MCF 10A (cell line): Measurements from ENCODE around the gene XIST. TPM values are rescaled to one million over a fixed set of nuclear protein-coding genes. Genes with fewer than 3 reads are reported as not detected.
A peak's percentile ranks its signal among the peaks of the same experiment; 100 is the strongest.
"Not testable (repeated sequence)": the region's sequence is repeated elsewhere in the genome, so short reads cannot be mapped to it uniquely, and the experiment has no call there.

Experiments used
- Bru-seq: library from RNA; stranded (reverse); fragments of 400-500 nt; gene quantifications from one replicate; lab custom pipeline; 2021; lab: Mats Ljungman, UMichigan
- BruChase-seq, 2 experiments: library from RNA; stranded (reverse); fragments of 400-500 nt; gene quantifications; one replicate each; lab custom pipeline; 2021; lab: Mats Ljungman, UMichigan
- BruUV-seq: library from RNA; stranded (reverse); fragments of 400-500 nt; replicated peaks from 2 replicates; lab custom pipeline; 2021; lab: Mats Ljungman, UMichigan
- CTCF ChIA-PET: fragments of 300-600 bp; sonication (Branson Sonifier 250); formaldehyde crosslinking; extraction: SDS; loops from one replicate; lab custom pipeline; 2021; ENCODE audit warnings: antibody characterized with exemption, inconsistent platforms; lab: Yijun Ruan, JAX
- POLR2A ChIA-PET: fragments of 300-600, 350-650 bp; sonication (Branson Sonifier 250); formaldehyde crosslinking; extraction: SDS; loops from one replicate; lab custom pipeline; 2020; ENCODE audit warnings: antibody characterized with exemption, inconsistent platforms; lab: Yijun Ruan, JAX
- DNase-seq: peaks from one replicate; pipeline ENCODE4 v3.0.0-alpha.2; 2018; ENCODE audit not compliant: unreplicated experiment
- H3K27ac Mint-ChIP-seq: one replicate; pipeline ENCODE4 v1.8.0; 2022; ENCODE audit warnings: mild to moderate bottlenecking, low read depth, mixed read lengths; ENCODE audit not compliant: unreplicated experiment
- H3K27me3 Mint-ChIP-seq: one replicate; pipeline ENCODE4 v1.8.0; 2022; ENCODE audit warnings: mixed read lengths; ENCODE audit not compliant: insufficient read depth, unreplicated experiment
- H3K36me3 Mint-ChIP-seq: one replicate; pipeline ENCODE4 v1.8.0; 2022; ENCODE audit warnings: mild to moderate bottlenecking, moderate library complexity, mixed read lengths; ENCODE audit not compliant: insufficient read depth, unreplicated experiment
- H3K4me1 Mint-ChIP-seq: one replicate; pipeline ENCODE4 v1.8.0; 2022; ENCODE audit warnings: mixed read lengths; ENCODE audit not compliant: insufficient read depth, unreplicated experiment
- H3K4me3 Mint-ChIP-seq: one replicate; pipeline ENCODE4 v1.8.0; 2022; ENCODE audit warnings: mild to moderate bottlenecking, moderate library complexity, mixed read lengths; ENCODE audit not compliant: unreplicated experiment
- H3K9me3 Mint-ChIP-seq: one replicate; pipeline ENCODE4 v1.8.0; 2022; ENCODE audit warnings: mixed read lengths; ENCODE audit not compliant: unreplicated experiment
- intact Hi-C: fragments of 100-400 bp; cut with micrococcal nuclease; formaldehyde crosslinking; loops from 2 replicates; pipeline ENCODE4 v1.14.1; 2022
- long read RNA-seq: library from polyadenylated mRNA; stranded (forward); transcript quantifications from one replicate; pipeline ENCODE4 v2.0.0, GENCODE V29; 2022
- total RNA-seq: library from RNA; stranded (reverse); gene quantifications from 2 replicates; pipeline ENCODE4 v1.2.3, GENCODE V29; 2022
- TF ChIP-seq, protein P1 (sequence below): fragments of 200-600 bp; IDR thresholded peaks from one replicate; pipeline ENCODE4 v1.8.0; 2022; ENCODE audit warnings: antibody characterized with exemption, mild to moderate bottlenecking; ENCODE audit not compliant: unreplicated experiment

The XIST gene
- total RNA-seq: 310 and 359 TPM in 2 replicates
- Bru-seq, nascent RNA: percentile 99 among the genes with signal in this experiment
- BruChase-seq, experiment 1, labeled RNA remaining after a 6-hour chase: percentile 100 among the genes with signal in this experiment
- BruChase-seq, experiment 2, labeled RNA remaining after a 2-hour chase: percentile 100 among the genes with signal in this experiment
- long read RNA-seq, full-length matches to known transcripts: 5 of 44 reads
- long read RNA-seq, partial matches to known transcripts: 31 of 44 reads
- long read RNA-seq, other reads (novel, unspliced or antisense): 8 of 44 reads

GRCh38 chrX:73852467-73852866, at the start of gene XIST:
TSS of gene XIST (minus strand) at chrX:73852714.
- Mint-ChIP-seq H3K27me3 (no peaks in the 10 kb centered on the region), H3K27ac (peak within 1 kb of the TSS; percentile 98), H3K36me3 (peaks cover 7% of the 10 kb centered on the region), H3K4me3 (peak within 1 kb of the TSS; percentile 91), H3K4me1 (peaks cover 12% of the 10 kb centered on the region), H3K9me3 (no peaks in the 10 kb centered on the region)
- DNase-seq: peak; percentile 82
- ChIA-PET CTCF (interaction anchor here (0.7 to 1.6 kb wide), 3 partner anchors 15 to 280 kb away, joined by 3 to 5 read pairs (median 4); no protein-coding TSS in a partner anchor), POLR2A (interaction anchor here (0.6 to 2.2 kb wide), 3 partner anchors 91 to 163 kb away, joined by 3 to 4 read pairs (median 4); no protein-coding TSS in a partner anchor)
- TF ChIP-seq, protein P1, sequence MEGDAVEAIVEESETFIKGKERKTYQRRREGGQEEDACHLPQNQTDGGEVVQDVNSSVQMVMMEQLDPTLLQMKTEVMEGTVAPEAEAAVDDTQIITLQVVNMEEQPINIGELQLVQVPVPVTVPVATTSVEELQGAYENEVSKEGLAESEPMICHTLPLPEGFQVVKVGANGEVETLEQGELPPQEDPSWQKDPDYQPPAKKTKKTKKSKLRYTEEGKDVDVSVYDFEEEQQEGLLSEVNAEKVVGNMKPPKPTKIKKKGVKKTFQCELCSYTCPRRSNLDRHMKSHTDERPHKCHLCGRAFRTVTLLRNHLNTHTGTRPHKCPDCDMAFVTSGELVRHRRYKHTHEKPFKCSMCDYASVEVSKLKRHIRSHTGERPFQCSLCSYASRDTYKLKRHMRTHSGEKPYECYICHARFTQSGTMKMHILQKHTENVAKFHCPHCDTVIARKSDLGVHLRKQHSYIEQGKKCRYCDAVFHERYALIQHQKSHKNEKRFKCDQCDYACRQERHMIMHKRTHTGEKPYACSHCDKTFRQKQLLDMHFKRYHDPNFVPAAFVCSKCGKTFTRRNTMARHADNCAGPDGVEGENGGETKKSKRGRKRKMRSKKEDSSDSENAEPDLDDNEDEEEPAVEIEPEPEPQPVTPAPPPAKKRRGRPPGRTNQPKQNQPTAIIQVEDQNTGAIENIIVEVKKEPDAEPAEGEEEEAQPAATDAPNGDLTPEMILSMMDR: no peak
- intact Hi-C loops: no loop called here
- BruUV-seq: no TSS peak

DNA sequence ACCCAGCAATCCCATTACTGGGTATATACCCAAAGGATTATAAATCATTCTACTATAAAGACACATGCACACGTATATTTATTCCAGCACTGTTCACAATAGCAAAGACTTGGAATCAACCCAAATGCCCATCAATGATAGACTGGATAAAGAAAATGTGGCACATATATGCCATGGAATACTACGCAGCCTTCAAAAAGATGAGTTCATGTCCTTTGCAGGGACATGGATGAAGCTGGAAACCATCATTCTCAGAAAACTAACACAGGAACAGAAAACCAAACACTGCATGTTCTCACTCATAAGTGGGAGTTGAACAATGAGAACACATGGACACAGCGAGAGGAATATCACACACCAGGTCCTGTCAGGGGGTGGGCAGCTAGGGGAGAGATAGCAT, 45.8 kb upstream of the XIST start:
- H3K9me3 Mint-ChIP-seq, H3K4me1 Mint-ChIP-seq, DNase-seq, H3K27ac Mint-ChIP-seq, CTCF ChIA-PET, H3K36me3 Mint-ChIP-seq, POLR2A ChIA-PET, BruUV-seq, intact Hi-C loops, H3K4me3 Mint-ChIP-seq: not testable (repeated sequence)
- peaks cover 42% of the 10 kb centered on the region for H3K27me3 Mint-ChIP-seq

DNA sequence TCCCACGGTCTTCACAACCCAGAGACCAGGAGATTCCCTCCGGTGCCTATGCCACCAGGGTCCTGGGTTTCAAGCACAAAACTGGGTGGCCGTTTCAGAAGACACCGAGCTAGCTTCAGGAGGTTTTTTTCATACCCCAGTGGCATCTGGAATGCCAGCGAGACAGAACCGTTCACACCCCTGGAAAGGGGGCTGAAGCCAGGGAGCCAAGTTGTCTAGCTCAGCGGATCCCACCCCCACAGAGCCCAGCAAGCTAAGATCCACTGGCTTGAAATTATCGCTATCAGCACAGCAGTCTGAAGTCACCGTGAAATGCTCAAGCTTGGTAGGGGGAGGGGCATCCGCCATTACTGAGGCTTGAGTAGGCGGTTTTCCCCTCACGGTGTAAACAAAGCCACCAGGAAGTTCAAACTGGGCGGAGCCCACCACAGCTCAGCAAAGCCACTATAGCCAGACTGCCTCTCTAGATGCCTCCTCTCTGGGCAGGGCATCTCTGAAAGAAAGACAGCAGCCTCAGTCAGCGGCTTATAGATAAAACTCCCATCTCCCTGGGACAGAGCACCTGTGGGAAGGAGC, 40.1 kb upstream of the XIST start:
- H3K4me3 Mint-ChIP-seq, intact Hi-C loops, H3K36me3 Mint-ChIP-seq, BruUV-seq, POLR2A ChIA-PET, H3K4me1 Mint-ChIP-seq, H3K9me3 Mint-ChIP-seq, H3K27ac Mint-ChIP-seq, DNase-seq: not testable (repeated sequence)
- CTCF ChIA-PET: interaction anchor here (1.4 kb wide), 1 partner anchor 36 kb away, joined by 4 read pairs; no protein-coding TSS in a partner anchor
- peaks cover 44% of the 10 kb centered on the region for H3K27me3 Mint-ChIP-seq

GRCh38 chrX:73882260-73882659, 29.7 kb upstream of the XIST start:
- H3K27me3 Mint-ChIP-seq, H3K4me3 Mint-ChIP-seq, CTCF ChIA-PET, H3K36me3 Mint-ChIP-seq, H3K9me3 Mint-ChIP-seq, BruUV-seq, POLR2A ChIA-PET, H3K4me1 Mint-ChIP-seq, DNase-seq, H3K27ac Mint-ChIP-seq, intact Hi-C loops: not testable (repeated sequence)

GRCh38 chrX:73877687-73878086, 25.2 kb upstream of the XIST start:
- Mint-ChIP-seq H3K4me1 (no peaks in the 10 kb centered on the region), H3K36me3 (no peaks in the 10 kb centered on the region), H3K27ac (peak overlapping the region; percentile 31), H3K9me3 (peaks cover 7% of the 10 kb centered on the region), H3K4me3 (no peak overlapping the region), H3K27me3 (no peaks in the 10 kb centered on the region)
- CTCF ChIA-PET: interaction anchor here (0.6 to 1.9 kb wide), 2 partner anchors 92 to 138 kb away, joined by 3 to 7 read pairs; no protein-coding TSS in a partner anchor
- TF ChIP-seq, protein P1: no peak
- no TSS peak for BruUV-seq
- no peak for DNase-seq
- intact Hi-C loops: loop anchor here (10.0 kb wide), 1 partner anchor 47 kb away; no protein-coding TSS in a partner anchor
- POLR2A ChIA-PET: interaction anchor here (1.0 to 3.7 kb wide), 4 partner anchors 11 to 66 kb away, joined by 4 to 16 read pairs (median 4); no protein-coding TSS in a partner anchor
